PC-3 (cell line): ENCODE results near the gene RANBP3. TPM values are rescaled to one million over a fixed set of nuclear protein-coding genes. Genes with fewer than 3 reads are reported as not detected.
A peak's percentile ranks its signal among the peaks of the same experiment; 100 is the strongest.

Experiments
- ATAC-seq: fragments of 200-7000 bp; cut with Tn5 transposase; 2 replicates; pipeline ENCODE4 v1.9.1; 2020; ENCODE audit warnings: mild to moderate bottlenecking, moderate library complexity
- BruUV-seq: library from RNA; stranded (reverse); fragments of 400-500 nt; replicated peaks from 2 replicates; lab custom pipeline; 2021; lab: Mats Ljungman, UMichigan
- CTCF ChIA-PET: fragments of 300-600 bp; sonication (Branson Sonifier 250); formaldehyde crosslinking; loops from one replicate; lab custom pipeline; 2022; ENCODE audit warnings: antibody characterized with exemption; lab: Charles Lee
- POLR2A ChIA-PET: fragments of 300-600 bp; sonication (Branson Sonifier 250); formaldehyde crosslinking; loops from one replicate; lab custom pipeline; 2022; ENCODE audit warnings: antibody characterized with exemption; ENCODE audit not compliant: unreplicated experiment; lab: Charles Lee
- DNase-seq: peaks from one replicate; pipeline ENCODE4 v3.0.0-alpha.2; 2015
- H2AFZ ChIP-seq: fragments of 300-600 bp; sonication (generic); 2 replicates; pipeline ENCODE4 v1.6.0; 2016; ENCODE audit warnings: antibody characterized with exemption, low read length
- H3F3A ChIP-seq: fragments of 300-600 bp; sonication (generic); one replicate; pipeline ENCODE4 v1.6.0; 2017; ENCODE audit warnings: antibody characterized with exemption, low read length, control low read depth, mild to moderate bottlenecking; ENCODE audit not compliant: unreplicated experiment
- H3K27ac ChIP-seq: fragments of 300-600 bp; sonication (generic); 2 replicates; pipeline ENCODE4 v1.5.1; 2016; ENCODE audit warnings: mild to moderate bottlenecking, low read length
- H3K27me3 ChIP-seq: fragments of 300-600 bp; sonication (generic); 2 replicates; pipeline ENCODE4 v1.6.1; 2016; ENCODE audit warnings: low read length, mixed read lengths
- H3K36me3 ChIP-seq: fragments of 300-600 bp; sonication (generic); 2 replicates; pipeline ENCODE4 v1.6.1; 2016; ENCODE audit warnings: low read depth, mixed run types, low read length, mixed read lengths
- H3K4me1 ChIP-seq: fragments of 300-600 bp; sonication (generic); 2 replicates; pipeline ENCODE4 v1.5.1; 2016; ENCODE audit warnings: low read length; ENCODE audit not compliant: insufficient read depth
- H3K4me2 ChIP-seq: fragments of 300-600 bp; sonication (generic); 2 replicates; pipeline ENCODE4 v1.6.0; 2016; ENCODE audit warnings: low read length
- H3K4me3 ChIP-seq: fragments of 300-600 bp; sonication (generic); 2 replicates; pipeline ENCODE4 v1.5.1; 2016; ENCODE audit warnings: mild to moderate bottlenecking, low read length, mixed read lengths
- H3K79me2 ChIP-seq: fragments of 300-600 bp; sonication (generic); 2 replicates; pipeline ENCODE4 v1.6.1; 2017; ENCODE audit warnings: low read length, mixed read lengths
- H3K9ac ChIP-seq: fragments of 300-600 bp; sonication (generic); 2 replicates; pipeline ENCODE4 v1.6.0; 2016; ENCODE audit warnings: mild to moderate bottlenecking, low read length
- H3K9me2 ChIP-seq: fragments of 300-600 bp; sonication (generic); replicated peaks from 2 replicates; pipeline ENCODE4 v1.6.1; 2016; ENCODE audit warnings: mixed run types, low read length, mixed read lengths
- H3K9me3 ChIP-seq: fragments of 300-600 bp; sonication (generic); 2 replicates; pipeline ENCODE4 v1.6.1; 2016; ENCODE audit warnings: low read length, mixed read lengths
- H4K20me1 ChIP-seq: fragments of 300-600 bp; sonication (generic); 2 replicates; pipeline ENCODE4 v1.6.1; 2016; ENCODE audit warnings: low read length, mixed read lengths
- CTCF ChIP-seq: fragments of 300-600 bp; sonication (generic); conservative IDR thresholded peaks from 2 replicates; pipeline ENCODE4 v1.5.1; 2017; ENCODE audit warnings: antibody characterized with exemption, low read depth, mild to moderate bottlenecking, low read length
- EZH2 ChIP-seq: fragments of 300-600 bp; sonication (generic); IDR thresholded peaks from one replicate; pipeline ENCODE4 v1.6.1; 2017; ENCODE audit warnings: antibody characterized with exemption, mild to moderate bottlenecking, low read length; ENCODE audit not compliant: unreplicated experiment
- EZH2phosphoT487 ChIP-seq: fragments of 300-600 bp; sonication (generic); IDR thresholded peaks from 2 replicates; pipeline ENCODE4 v1.6.1; 2018; ENCODE audit warnings: mild to moderate bottlenecking, antibody characterized with exemption, low read length, borderline replicate concordance
- intact Hi-C: fragments of 100-400 bp; cut with micrococcal nuclease; formaldehyde crosslinking; loops from 2 replicates; pipeline ENCODE4 v1.9.0; 2023
- total RNA-seq: library from RNA; depleted of rRNA; stranded (reverse); fragments of >200 nt; gene quantifications from 2 replicates; pipeline ENCODE4 v1.2.3, GENCODE V29; 2014

The RANBP3 gene
- total RNA-seq, 1 experiment from 2014 or later, result 114 TPM

GRCh38 chr19:5978606-5979552 is 939 bp upstream of the RANBP3 start:
- ChIA-PET CTCF (interaction anchor here (0.6 to 1.1 kb wide), 6 partner anchors 9 to 1826 kb away, joined by 3 to 6 read pairs (median 4); no protein-coding TSS in a partner anchor), POLR2A (no interaction called here)
- no peak for DNase-seq
- no peak for ATAC-seq
- Histone ChIP-seq H3K4me1 (peaks cover 48% of the 10 kb centered on the region), H3K27ac (peak overlapping the region; percentile 42), H4K20me1 (peaks cover 21% of the 10 kb centered on the region), H3F3A (no peaks in the 10 kb centered on the region), H3K4me2 (peak overlapping the region; percentile 97), H3K4me3 (peak overlapping the region; percentile 84), H3K9me3 (no peaks in the 10 kb centered on the region), H3K36me3 (peaks cover 15% of the 10 kb centered on the region; the same call in 1 of the 2 replicates), H3K79me2 (peaks cover 66% of the 10 kb centered on the region), H3K9me2 (no peaks in the 10 kb centered on the region), H3K9ac (peak overlapping the region; percentile 97), H3K27me3 (no peaks in the 10 kb centered on the region), H2AFZ (peak overlapping the region; percentile 93)
- TSS peak; percentile 67 for BruUV-seq
- TF ChIP-seq EZH2 (no peak), EZH2phosphoT487 (no peak), CTCF (no peak)
- intact Hi-C loops, result loop anchor here (2.0 to 5.0 kb wide), 2 partner anchors 74 to 768 kb away; partner anchors contain the start of gene VMAC

DNA sequence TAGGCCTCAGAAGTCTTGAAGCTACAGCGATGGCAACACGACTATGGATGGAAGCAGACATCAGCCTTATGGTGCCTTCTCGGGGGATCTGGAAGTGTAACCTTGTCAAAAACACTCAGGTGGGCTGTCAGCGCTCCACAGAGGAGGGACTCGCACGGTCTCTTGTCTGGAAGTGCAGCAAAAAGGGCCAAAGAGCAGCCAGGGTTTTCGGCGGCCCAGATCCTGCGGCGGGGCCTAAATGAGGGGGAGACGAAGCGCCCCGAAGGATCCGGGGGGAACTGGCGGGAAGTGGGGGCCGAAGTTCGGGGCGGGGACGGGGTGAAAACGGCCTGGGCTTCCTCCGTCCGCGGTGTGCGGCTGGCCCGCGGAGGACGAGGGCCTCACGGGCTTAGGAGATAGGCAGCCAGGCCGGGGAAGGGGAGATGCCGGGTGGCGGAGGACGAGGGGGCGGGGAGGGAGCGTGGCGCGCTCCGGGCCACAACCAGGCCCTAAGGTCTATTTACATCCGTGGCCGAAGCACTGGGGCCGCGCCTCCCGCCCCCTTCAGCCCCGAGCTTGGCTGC is 637 bp downstream of the RANBP3 start:
- TF ChIP-seq CTCF, result no peak
- TF ChIP-seq EZH2, result no peak
- TF ChIP-seq EZH2phosphoT487, result no peak
- Histone ChIP-seq H3K27ac (peak overlapping the region; percentile 54), H4K20me1 (peaks cover 32% of the 10 kb centered on the region), H3K27me3 (no peaks in the 10 kb centered on the region), H3K36me3 (peaks cover 20% of the 10 kb centered on the region; the same call in 1 of the 2 replicates), H3K9ac (peak overlapping the region; percentile 97), H3K4me2 (peak overlapping the region; percentile 85), H3K9me2 (no peaks in the 10 kb centered on the region), H3K4me3 (peak overlapping the region; percentile 84), H3K4me1 (peaks cover 48% of the 10 kb centered on the region), H3K9me3 (no peaks in the 10 kb centered on the region), H3F3A (no peaks in the 10 kb centered on the region), H3K79me2 (peaks cover 81% of the 10 kb centered on the region), H2AFZ (peak overlapping the region; percentile 78)
- CTCF ChIA-PET, result interaction anchor here (1.0 kb wide), 2 partner anchors 9 to 46 kb away, joined by 4 to 5 read pairs; no protein-coding TSS in a partner anchor
- intact Hi-C loops, result loop anchor here (5.0 kb wide), 1 partner anchor 770 kb away; no protein-coding TSS in a partner anchor
- peak; percentile 3 for ATAC-seq
- no TSS peak for BruUV-seq
- POLR2A ChIA-PET, result interaction anchor here (0.6 kb wide), 1 partner anchor 355 kb away, joined by 4 read pairs; the partner anchor contains the start of genes SAFB and SAFB2
- DNase-seq, result no peak
